Ureter (tissue), 1 donor: ENCODE results near the gene NDUFB8. TPM values are rescaled to one million over a fixed set of nuclear protein-coding genes. Genes with fewer than 3 reads are reported as not detected.

Experiments used
- DNase-seq: peaks from one replicate; pipeline ENCODE4 v3.0.0-alpha.2; 2020; ENCODE audit warnings: low spot score
- total RNA-seq: library from RNA; stranded (reverse); gene quantifications from one replicate; pipeline ENCODE4 v1.2.4, GENCODE V29; 2023
- donor health status: DM: yes; HTN: yes; CAD: no.

NDUFB8 gene
- total RNA-seq, 1 donor from 2014 or later, result 152 TPM

DNA sequence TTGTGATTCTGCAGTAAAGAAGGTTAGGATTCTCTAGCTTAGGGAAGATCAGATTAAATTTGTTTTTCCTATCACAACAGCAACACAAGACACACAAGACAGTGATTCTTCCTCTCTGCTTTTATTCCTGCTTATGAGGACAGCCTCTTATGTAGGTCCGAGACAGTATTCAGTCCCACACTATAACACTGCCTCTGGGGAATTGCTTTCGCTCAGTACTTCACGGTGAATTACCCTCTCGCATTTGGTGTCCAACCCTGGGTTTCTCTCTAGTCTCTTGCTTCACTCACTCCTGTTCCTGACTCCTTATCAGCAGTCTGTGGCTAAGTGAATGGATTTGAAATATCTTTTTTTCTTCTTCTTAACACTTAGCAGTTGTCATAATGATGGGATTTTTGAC lies 7.8 kb upstream of the NDUFB8 start:
- DNase-seq, result no peak

GRCh38 chr10:100535715-100536353 lies 6.2 kb upstream of the NDUFB8 start, which contains the start of gene HIF1AN:
TSS of gene HIF1AN (plus strand) at chr10:100535943. CDS start at chr10:100535959, 16 bp downstream.
- peak; percentile 90 for DNase-seq

DNA sequence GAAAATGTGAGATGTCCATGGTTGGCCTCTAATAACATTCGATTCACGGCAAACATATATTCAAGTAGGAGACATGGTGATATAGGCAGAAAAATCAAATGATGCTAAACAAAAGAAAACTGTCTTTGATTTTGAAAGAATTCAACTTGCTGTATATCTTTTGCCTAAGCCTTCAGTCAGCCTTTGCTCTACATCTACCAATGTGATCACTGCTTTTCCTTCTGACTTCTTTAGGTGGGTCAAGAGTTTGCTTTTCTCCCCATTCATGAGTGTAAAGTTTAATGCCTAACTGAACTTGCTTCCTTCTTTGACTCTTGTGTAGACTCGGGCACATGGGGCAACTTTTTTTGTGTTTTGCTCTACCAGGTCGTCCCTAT lies 5.7 kb upstream of the NDUFB8 start:
- DNase-seq, result no peak

GRCh38 chr10:100534726-100535125 lies 5.1 kb upstream of the NDUFB8 start:
- no peak for DNase-seq

DNA sequence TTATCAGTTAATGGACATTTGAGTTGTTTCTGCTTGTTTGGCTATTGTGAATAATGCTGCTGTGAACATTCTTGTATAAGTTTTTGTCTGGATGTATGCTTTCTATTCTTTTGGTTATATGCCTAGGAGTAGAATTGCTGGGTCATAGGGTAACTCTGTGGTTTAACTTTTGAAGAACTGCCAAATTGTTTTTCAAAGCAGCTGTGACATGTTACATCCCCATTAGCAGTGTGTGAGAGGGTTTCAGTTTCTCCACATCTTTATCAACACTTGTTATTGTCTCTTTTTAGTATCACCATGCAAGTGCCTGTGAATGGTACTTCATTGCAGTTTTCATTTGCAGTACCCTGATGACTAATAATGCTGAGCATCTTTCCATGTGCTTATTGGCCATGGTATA lies 2.1 kb upstream of the NDUFB8 start:
- no peak for DNase-seq

GRCh38 chr10:100528921-100529474 lies 673 bp downstream of the NDUFB8 start:
- no peak for DNase-seq

DNA sequence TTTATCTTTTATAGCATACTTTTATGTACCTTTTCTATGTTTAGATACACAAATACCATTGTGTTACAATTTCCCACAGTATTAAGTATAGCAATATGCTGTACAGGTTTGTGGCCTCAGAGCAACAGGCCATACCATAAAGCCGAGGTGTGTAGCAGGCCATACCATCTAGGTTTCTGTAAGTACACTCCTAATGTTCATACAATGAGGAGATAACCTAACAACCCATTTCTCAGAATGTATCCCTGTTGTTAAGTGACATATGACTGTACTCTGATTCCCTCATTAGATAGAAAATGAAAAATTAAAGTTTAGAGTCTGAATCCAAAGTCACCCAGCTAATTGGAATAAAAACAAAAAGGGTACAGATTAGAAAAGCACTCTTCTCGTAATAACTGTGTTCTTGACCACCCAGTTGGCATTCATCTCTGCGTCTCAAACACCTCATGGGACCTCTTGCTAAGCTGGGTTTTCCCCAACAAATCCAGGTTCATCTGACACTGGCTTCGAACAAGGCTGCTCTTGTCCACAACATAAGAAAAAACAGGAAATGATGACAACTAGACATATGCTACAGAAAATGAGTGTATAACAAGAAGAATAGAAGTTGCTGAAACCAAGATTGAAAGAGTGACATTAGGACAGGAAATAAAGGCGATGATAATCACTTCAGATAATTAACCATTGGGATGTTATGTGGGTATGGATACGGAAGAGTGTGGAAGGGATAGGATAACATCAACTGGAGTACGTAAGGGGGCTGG lies 1.4 kb downstream of the NDUFB8 start:
- no peak for DNase-seq

- no peak for DNase-seq
These were observed 5.0 kb downstream of the NDUFB8 start for GRCh38 chr10:100524638-100525037.

- no peak for DNase-seq
These were observed 5.5 kb downstream of the NDUFB8 start for GRCh38 chr10:100524206-100524605.

DNA sequence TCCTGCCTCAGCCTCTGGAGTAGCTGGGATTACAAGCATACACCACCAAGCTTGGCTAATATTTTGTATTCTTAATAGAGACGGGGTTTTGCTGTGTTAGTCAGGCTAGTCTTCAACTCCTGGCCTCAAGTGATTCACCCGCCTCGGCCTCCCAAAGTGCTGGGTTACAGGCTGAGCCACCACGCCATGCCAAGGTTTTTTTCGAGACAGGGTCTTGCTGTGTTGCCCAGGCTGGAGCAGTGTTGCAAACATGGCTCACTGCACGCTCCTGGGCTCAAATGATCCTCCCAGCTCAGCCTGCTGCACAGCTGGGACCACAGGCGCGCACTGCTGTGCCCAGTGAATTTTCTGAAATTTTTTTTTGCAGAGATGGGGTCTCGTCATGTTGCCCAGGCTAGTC lies 6.7 kb downstream of the NDUFB8 start:
- DNase-seq, result no peak

GRCh38 chr10:100522107-100522801 lies 7.4 kb downstream of the NDUFB8 start:
- no peak for DNase-seq

GRCh38 chr10:100520811-100521210 lies 8.9 kb downstream of the NDUFB8 start:
- DNase-seq, result no peak

GRCh38 chr10:100519311-100520051 lies 10.2 kb downstream of the NDUFB8 start, which contains the start of gene SEC31B:
TSS of gene SEC31B (minus strand) at chr10:100519861. CDS start at chr10:100516952, 2,909 bp downstream.
- DNase-seq, result no peak

DNA sequence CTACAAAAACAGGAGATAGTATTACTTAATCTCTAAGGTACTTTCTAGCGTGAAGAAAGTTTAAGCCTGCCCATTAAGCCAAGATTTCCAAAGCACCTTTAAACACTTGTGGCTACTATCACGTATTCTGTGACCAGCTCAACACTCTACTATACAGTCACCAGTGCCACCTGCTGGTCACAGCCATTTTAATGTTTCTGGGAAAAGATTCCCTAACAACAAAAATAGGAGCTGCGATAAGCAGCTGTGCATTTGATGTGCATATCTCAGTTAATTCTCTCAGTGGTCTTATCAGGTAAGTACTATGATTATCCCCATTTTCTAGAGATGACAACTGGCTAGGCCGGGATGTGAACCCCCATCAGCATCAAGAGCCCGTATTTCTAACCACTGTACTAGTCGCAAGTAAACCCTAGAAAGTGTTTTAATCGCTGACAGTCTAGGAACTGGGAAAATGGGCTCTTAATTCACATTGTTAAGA lies 10.9 kb downstream of the NDUFB8 start:
- DNase-seq, result peak; percentile 64

- no peak for DNase-seq
These were observed 12.8 kb downstream of the NDUFB8 start for GRCh38 chr10:100516847-100517246.

- no peak for DNase-seq
These were observed 14.1 kb downstream of the NDUFB8 start for GRCh38 chr10:100515612-100516011.

DNA sequence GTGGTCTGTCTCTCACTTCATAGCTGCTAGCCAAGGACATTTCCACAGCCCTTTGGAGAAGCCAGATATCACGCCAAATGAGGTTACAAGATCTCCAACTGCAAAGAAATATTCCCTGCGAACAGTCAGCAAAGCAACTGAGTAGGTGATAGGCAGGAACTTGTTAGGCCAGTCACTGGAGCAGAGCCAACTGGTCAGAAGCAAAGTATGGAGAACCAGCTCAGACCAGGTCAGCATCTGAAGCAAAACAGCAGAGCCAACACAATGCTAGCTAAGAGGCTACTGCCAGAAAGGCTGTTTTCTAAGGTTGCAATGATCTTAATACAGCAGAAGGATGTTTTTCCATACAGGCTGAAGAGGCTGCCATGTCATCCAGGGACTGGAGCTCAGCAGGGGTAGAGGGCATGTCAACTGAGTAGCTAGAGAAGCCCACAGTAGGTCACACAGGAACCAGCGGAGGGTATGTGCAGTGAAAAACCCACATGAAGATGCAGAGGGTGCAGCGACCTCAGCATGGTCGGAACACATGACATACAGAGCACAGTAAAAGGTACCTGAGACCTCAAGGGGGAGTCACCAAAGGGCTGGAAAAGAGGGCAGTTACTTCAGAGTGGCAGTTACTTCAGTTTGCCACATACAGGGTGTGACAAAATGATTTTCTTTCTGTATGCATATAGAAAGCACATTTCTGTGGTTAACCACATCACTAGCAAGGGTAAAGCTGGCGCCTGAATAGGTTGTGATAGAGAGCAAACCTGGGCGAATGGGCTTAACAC lies 18.9 kb downstream of the NDUFB8 start:
- peak; percentile 70 for DNase-seq

- DNase-seq, result no peak
These were observed 20.3 kb downstream of the NDUFB8 start for GRCh38 chr10:100509241-100509840.

- DNase-seq, result no peak
These were observed 20.9 kb downstream of the NDUFB8 start for GRCh38 chr10:100508691-100509150.

DNA sequence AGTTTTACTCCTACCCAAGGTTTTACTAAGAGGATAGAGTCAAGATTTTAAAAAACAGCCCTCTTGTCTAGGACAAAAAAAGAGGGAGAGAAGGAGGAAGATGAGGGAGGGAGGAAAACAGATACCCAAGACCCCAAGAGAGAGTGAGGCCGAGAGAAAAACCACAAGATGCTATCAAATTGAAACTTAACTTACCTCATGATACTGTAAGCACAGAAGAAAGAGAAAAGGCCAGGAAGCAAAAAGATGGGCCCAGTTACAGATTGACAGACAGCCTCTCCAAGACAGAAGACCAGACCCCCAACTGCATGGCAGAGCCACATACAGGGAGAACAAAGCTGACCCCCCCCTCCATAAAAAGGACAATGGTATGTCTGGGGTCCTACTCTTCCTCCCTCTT lies 21.4 kb downstream of the NDUFB8 start:
- DNase-seq, result no peak
